HCT116 (cell line): ENCODE measurements around the gene VTI1A. TPM values are rescaled to one million over a fixed set of nuclear protein-coding genes. Genes with fewer than 3 reads are reported as not detected.

Source experiments
- ATAC-seq: fragments of 200-7000 bp; cut with Tn5 transposase; 2 replicates; pipeline ENCODE4 v1.9.1; 2020; ENCODE audit warnings: mild to moderate bottlenecking, moderate library complexity
- BruUV-seq: library from RNA; stranded (reverse); fragments of 400-500 nt; replicated peaks from 2 replicates; lab custom pipeline; 2021; lab: Mats Ljungman, UMichigan
- CTCF ChIA-PET: fragments of 300-600 bp; sonication (Branson Sonifier 250); formaldehyde crosslinking; loops from one replicate; lab custom pipeline; 2021; ENCODE audit warnings: antibody characterized with exemption; lab: Charles Lee
- POLR2A ChIA-PET: fragments of 300-600, 350-600 bp; sonication (Branson Sonifier 250); formaldehyde crosslinking; loops from one replicate; lab custom pipeline; 2021; ENCODE audit warnings: antibody characterized with exemption; lab: Charles Lee
- RAD21 ChIA-PET, 2 experiments: fragments of 300-600 bp; sonication (Branson Sonifier 250); formaldehyde crosslinking; loops; one replicate each; lab custom pipeline; 2023; ENCODE audit warnings: low total read pairs in 2 of 2; ENCODE audit not compliant: uncharacterized antibody in 2 of 2, unreplicated experiment in 2 of 2, low non-redundant PET in 1 of 2; lab: Charles Lee
- DNase-seq: peaks from one replicate; pipeline ENCODE4 v3.0.0-alpha.2; 2010; ENCODE audit warnings: low read depth, low spot score
- H2AFZ ChIP-seq: fragments of 200-600 bp; shearing (Covaris generic), sonication (generic); 2 replicates; pipeline ENCODE4 v1.6.1; 2017; ENCODE audit warnings: low read depth, mixed run types, mixed read lengths, antibody characterized with exemption, low read length; ENCODE audit not compliant: poor library complexity, severe bottlenecking
- H3K27ac ChIP-seq: 2 replicates; pipeline ENCODE4 v1.5.1; 2012; ENCODE audit warnings: low read depth, low read length
- H3K27me3 ChIP-seq: fragments of 200-600 bp; sonication (generic); 2 replicates; pipeline ENCODE4 v1.6.1; 2016; ENCODE audit warnings: mixed run types, low read length, mixed read lengths; ENCODE audit not compliant: insufficient read depth
- H3K36me3 ChIP-seq, 2 experiments: fragments of 200-500 bp in 1 of 2; fragments of 200-600 bp in 1 of 2; sonication (Bioruptor generic) in 1 of 2; sonication (generic) in 1 of 2; 2 replicates each; pipeline versions ENCODE4 v1.5.1 to v1.6.1; 2014 to 2016; ENCODE audit warnings: low read length in 2 of 2, inconsistent platforms in 1 of 2, mixed read lengths in 1 of 2, mixed run types in 1 of 2; ENCODE audit not compliant: insufficient read depth in 2 of 2, control insufficient read depth in 1 of 2
- H3K4me1 ChIP-seq, 2 experiments: fragments of 200-600 bp in 1 of 2; sonication (generic) in 1 of 2; 2 replicates each; pipeline versions ENCODE4 v1.5.1 to v1.6.1; 2012 to 2017; ENCODE audit warnings: low read length in 2 of 2, inconsistent platforms in 1 of 2, mild to moderate bottlenecking in 1 of 2, mixed read lengths in 1 of 2, mixed run types in 1 of 2, moderate library complexity in 1 of 2; ENCODE audit not compliant: insufficient read depth in 2 of 2, control insufficient read depth in 1 of 2
- H3K4me2 ChIP-seq: fragments of 200-600 bp; sonication (generic); 2 replicates; pipeline ENCODE4 v1.6.1; 2017; ENCODE audit warnings: mixed run types, low read length, mixed read lengths
- H3K4me3 ChIP-seq, 2 experiments: fragments of 200-600 bp in 1 of 2; sonication (generic) in 1 of 2; replicated peaks in 1 of 2; 2 replicates each; pipeline ENCODE4 v1.5.1; 2011 to 2016; ENCODE audit warnings: low read length in 2 of 2, control low read depth in 1 of 2, low read depth in 1 of 2, mild to moderate bottlenecking in 1 of 2, mixed read lengths in 1 of 2, mixed run types in 1 of 2
- H3K79me2 ChIP-seq: fragments of 200-600 bp; sonication (generic); 2 replicates; pipeline ENCODE4 v1.6.1; 2017; ENCODE audit warnings: mild to moderate bottlenecking, mixed run types, low read length, moderate library complexity, mixed read lengths; ENCODE audit not compliant: insufficient read depth
- H3K9ac ChIP-seq: fragments of 200-600 bp; sonication (generic); 2 replicates; pipeline ENCODE4 v1.6.1; 2016; ENCODE audit warnings: low read length, mixed read lengths
- H3K9me2 ChIP-seq: fragments of 200-600 bp; sonication (generic), shearing (Covaris generic); 2 replicates; pipeline ENCODE4 v1.6.1; 2017; ENCODE audit warnings: mixed run types, mild to moderate bottlenecking, moderate library complexity; ENCODE audit not compliant: insufficient read depth
- H3K9me3 ChIP-seq, 2 experiments: fragments of 200-500 bp in 1 of 2; fragments of 200-600 bp in 1 of 2; sonication (Bioruptor generic) in 1 of 2; sonication (generic) in 1 of 2; 2 replicates each; pipeline ENCODE4 v1.6.1; 2014 to 2017; ENCODE audit warnings: low read length in 2 of 2, mixed read lengths in 2 of 2, inconsistent platforms in 1 of 2, low read depth in 1 of 2, mild to moderate bottlenecking in 1 of 2, mixed run types in 1 of 2, moderate library complexity in 1 of 2; ENCODE audit not compliant: control insufficient read depth in 1 of 2, insufficient read depth in 1 of 2
- H4K20me1 ChIP-seq: fragments of 200-600 bp; sonication (generic), shearing (Covaris generic); 2 replicates; pipeline ENCODE4 v1.6.1; 2017; ENCODE audit warnings: mixed run types, mild to moderate bottlenecking, moderate library complexity; ENCODE audit not compliant: insufficient read depth
- SIN3A ChIP-seq: IDR thresholded peaks from 2 replicates; pipeline ENCODE4 v1.6.1; 2012; ENCODE audit warnings: low read depth
- SP1 ChIP-seq: IDR thresholded peaks from 2 replicates; pipeline ENCODE4 v1.6.1; 2012; ENCODE audit warnings: low read depth
- SRF ChIP-seq: IDR thresholded peaks from 2 replicates; pipeline ENCODE4 v1.6.1; 2012; ENCODE audit warnings: low read depth
- intact Hi-C: fragments of 100-400 bp; cut with micrococcal nuclease; formaldehyde crosslinking; loops from 2 replicates; pipeline ENCODE4 v1.10.0; 2022
- total RNA-seq: library from RNA; stranded (reverse); gene quantifications from one replicate; pipeline ENCODE4 v1.2.1, GENCODE V29; 2021; ENCODE audit not compliant: unreplicated experiment
- TF ChIP-seq, protein P1 (sequence below): IDR thresholded peaks from 2 replicates; pipeline ENCODE4 v1.6.1; 2012; ENCODE audit warnings: low read depth
- TF ChIP-seq, protein P2 (sequence below): IDR thresholded peaks from 2 replicates; pipeline ENCODE4 v1.6.1; 2011; ENCODE audit warnings: mild to moderate bottlenecking, low read length, moderate library complexity; ENCODE audit not compliant: insufficient replicate concordance; ENCODE audit errors: extremely low read depth

VTI1A gene
- total RNA-seq, 1 experiment from 2014 or later, result 80.7 TPM

GRCh38 chr10:112851588-112852211 is 404.7 kb downstream of the VTI1A start:
- Histone ChIP-seq H4K20me1 (no peaks in the 10 kb centered on the region), H3K27ac (no peak overlapping the region), H3K9ac (no peak overlapping the region), H3K4me2 (no peak overlapping the region), H3K4me1 (peaks cover 6 to 24% of the 10 kb centered on the region in 2 experiments; a peak in 3 of 4 replicates), H3K27me3 (no peaks in the 10 kb centered on the region), H3K79me2 (no peaks in the 10 kb centered on the region), H3K36me3 (no peaks in the 10 kb centered on the region), H3K4me3 (no peak overlapping the region), H3K9me2 (no peaks in the 10 kb centered on the region), H2AFZ (no peak overlapping the region), H3K9me3 (no peaks in the 10 kb centered on the region)
- no peak for TF ChIP-seq SRF
- TF ChIP-seq, protein P1, sequence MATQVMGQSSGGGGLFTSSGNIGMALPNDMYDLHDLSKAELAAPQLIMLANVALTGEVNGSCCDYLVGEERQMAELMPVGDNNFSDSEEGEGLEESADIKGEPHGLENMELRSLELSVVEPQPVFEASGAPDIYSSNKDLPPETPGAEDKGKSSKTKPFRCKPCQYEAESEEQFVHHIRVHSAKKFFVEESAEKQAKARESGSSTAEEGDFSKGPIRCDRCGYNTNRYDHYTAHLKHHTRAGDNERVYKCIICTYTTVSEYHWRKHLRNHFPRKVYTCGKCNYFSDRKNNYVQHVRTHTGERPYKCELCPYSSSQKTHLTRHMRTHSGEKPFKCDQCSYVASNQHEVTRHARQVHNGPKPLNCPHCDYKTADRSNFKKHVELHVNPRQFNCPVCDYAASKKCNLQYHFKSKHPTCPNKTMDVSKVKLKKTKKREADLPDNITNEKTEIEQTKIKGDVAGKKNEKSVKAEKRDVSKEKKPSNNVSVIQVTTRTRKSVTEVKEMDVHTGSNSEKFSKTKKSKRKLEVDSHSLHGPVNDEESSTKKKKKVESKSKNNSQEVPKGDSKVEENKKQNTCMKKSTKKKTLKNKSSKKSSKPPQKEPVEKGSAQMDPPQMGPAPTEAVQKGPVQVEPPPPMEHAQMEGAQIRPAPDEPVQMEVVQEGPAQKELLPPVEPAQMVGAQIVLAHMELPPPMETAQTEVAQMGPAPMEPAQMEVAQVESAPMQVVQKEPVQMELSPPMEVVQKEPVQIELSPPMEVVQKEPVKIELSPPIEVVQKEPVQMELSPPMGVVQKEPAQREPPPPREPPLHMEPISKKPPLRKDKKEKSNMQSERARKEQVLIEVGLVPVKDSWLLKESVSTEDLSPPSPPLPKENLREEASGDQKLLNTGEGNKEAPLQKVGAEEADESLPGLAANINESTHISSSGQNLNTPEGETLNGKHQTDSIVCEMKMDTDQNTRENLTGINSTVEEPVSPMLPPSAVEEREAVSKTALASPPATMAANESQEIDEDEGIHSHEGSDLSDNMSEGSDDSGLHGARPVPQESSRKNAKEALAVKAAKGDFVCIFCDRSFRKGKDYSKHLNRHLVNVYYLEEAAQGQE, result no peak
- no peak for TF ChIP-seq SIN3A
- no peak for TF ChIP-seq SP1
- TF ChIP-seq, protein P2, sequence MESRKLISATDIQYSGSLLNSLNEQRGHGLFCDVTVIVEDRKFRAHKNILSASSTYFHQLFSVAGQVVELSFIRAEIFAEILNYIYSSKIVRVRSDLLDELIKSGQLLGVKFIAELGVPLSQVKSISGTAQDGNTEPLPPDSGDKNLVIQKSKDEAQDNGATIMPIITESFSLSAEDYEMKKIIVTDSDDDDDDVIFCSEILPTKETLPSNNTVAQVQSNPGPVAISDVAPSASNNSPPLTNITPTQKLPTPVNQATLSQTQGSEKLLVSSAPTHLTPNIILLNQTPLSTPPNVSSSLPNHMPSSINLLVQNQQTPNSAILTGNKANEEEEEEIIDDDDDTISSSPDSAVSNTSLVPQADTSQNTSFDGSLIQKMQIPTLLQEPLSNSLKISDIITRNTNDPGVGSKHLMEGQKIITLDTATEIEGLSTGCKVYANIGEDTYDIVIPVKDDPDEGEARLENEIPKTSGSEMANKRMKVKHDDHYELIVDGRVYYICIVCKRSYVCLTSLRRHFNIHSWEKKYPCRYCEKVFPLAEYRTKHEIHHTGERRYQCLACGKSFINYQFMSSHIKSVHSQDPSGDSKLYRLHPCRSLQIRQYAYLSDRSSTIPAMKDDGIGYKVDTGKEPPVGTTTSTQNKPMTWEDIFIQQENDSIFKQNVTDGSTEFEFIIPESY, result no peak
- POLR2A ChIA-PET, result no interaction called here
- no peak for ATAC-seq
- CTCF ChIA-PET, result no interaction called here
- RAD21 ChIA-PET, result no interaction called here
- DNase-seq, result no peak
- intact Hi-C loops, result no loop called here
- BruUV-seq, result no TSS peak
